Measurements from ENCODE around the gene PRMT7. TPM values are rescaled to one million over a fixed set of nuclear protein-coding genes. Genes with fewer than 3 reads are reported as not detected.

The PRMT7 gene
- total RNA-seq, 1 experiment from 2014 or later: 59.3 TPM

GRCh38 chr16:68362947-68363657 lies 52.3 kb downstream of the PRMT7 start:
- no peaks in the 10 kb centered on the region for H3K9me3 Mint-ChIP-seq
- ChIA-PET POLR2A (interaction anchor here (0.6 kb wide), 1 partner anchor 964 kb away, joined by 4 read pairs; no protein-coding TSS in a partner anchor), CTCF (interaction anchor here (0.6 to 3.9 kb wide), 18 partner anchors 11 to 157 kb away, joined by 3 to 38 read pairs (median 6); partner anchors contain the start of genes SLC7A6 and SMPD3)
- H3K27me3 Mint-ChIP-seq (ENCODE audit: low read depth): no peaks in the 10 kb centered on the region
- no peaks in the 10 kb centered on the region; the same call in 1 of the 2 replicates for H3K36me3 Mint-ChIP-seq
- H3K4me1 Mint-ChIP-seq: peaks cover 17% of the 10 kb centered on the region
- H3K27ac Mint-ChIP-seq: no peak overlapping the region
- DNase-seq (ENCODE audit: low spot score) (no peak), ATAC-seq (no peak; the same call in 1 of the 2 replicates)
- H3K4me3 Mint-ChIP-seq: no peak overlapping the region
- TF ChIP-seq FOXK1 (CRISPR knock-in tag; IDR thresholded peaks at IDR 0.05) (no peak), OVOL2 (CRISPR knock-in tag; IDR thresholded peaks at IDR 0.05; ENCODE audit: borderline replicate concordance) (no peak), ZNF532 (CRISPR knock-in tag; IDR thresholded peaks at IDR 0.05; ENCODE audit: borderline replicate concordance) (no peak), ERG (CRISPR knock-in tag; IDR thresholded peaks at IDR 0.05) (no peak), HMGXB4 (CRISPR knock-in tag; IDR thresholded peaks at IDR 0.05) (no peak), NFATC4 (CRISPR knock-in tag; IDR thresholded peaks at IDR 0.05) (no peak), ZNF396 (CRISPR knock-in tag; IDR thresholded peaks at IDR 0.05; ENCODE audit: borderline replicate concordance) (no peak), ATF1 (CRISPR knock-in tag; IDR thresholded peaks at IDR 0.05) (no peak), SMAD3 (CRISPR knock-in tag; IDR thresholded peaks at IDR 0.05; ENCODE audit: borderline replicate concordance) (no peak), TP53 (CRISPR knock-in tag; IDR thresholded peaks at IDR 0.05) (no peak), NFYB (CRISPR knock-in tag; conservative IDR thresholded peaks at IDR 0.05; ENCODE audit: low read depth) (no peak), ZBTB43 (CRISPR knock-in tag; IDR thresholded peaks at IDR 0.05) (no peak)
- TF ChIP-seq, protein P1, sequence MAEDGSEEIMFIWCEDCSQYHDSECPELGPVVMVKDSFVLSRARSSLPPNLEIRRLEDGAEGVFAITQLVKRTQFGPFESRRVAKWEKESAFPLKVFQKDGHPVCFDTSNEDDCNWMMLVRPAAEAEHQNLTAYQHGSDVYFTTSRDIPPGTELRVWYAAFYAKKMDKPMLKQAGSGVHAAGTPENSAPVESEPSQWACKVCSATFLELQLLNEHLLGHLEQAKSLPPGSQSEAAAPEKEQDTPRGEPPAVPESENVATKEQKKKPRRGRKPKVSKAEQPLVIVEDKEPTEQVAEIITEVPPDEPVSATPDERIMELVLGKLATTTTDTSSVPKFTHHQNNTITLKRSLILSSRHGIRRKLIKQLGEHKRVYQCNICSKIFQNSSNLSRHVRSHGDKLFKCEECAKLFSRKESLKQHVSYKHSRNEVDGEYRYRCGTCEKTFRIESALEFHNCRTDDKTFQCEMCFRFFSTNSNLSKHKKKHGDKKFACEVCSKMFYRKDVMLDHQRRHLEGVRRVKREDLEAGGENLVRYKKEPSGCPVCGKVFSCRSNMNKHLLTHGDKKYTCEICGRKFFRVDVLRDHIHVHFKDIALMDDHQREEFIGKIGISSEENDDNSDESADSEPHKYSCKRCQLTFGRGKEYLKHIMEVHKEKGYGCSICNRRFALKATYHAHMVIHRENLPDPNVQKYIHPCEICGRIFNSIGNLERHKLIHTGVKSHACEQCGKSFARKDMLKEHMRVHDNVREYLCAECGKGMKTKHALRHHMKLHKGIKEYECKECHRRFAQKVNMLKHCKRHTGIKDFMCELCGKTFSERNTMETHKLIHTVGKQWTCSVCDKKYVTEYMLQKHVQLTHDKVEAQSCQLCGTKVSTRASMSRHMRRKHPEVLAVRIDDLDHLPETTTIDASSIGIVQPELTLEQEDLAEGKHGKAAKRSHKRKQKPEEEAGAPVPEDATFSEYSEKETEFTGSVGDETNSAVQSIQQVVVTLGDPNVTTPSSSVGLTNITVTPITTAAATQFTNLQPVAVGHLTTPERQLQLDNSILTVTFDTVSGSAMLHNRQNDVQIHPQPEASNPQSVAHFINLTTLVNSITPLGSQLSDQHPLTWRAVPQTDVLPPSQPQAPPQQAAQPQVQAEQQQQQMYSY (CRISPR knock-in tag; IDR thresholded peaks at IDR 0.05): no peak
- TF ChIP-seq, protein P2, sequence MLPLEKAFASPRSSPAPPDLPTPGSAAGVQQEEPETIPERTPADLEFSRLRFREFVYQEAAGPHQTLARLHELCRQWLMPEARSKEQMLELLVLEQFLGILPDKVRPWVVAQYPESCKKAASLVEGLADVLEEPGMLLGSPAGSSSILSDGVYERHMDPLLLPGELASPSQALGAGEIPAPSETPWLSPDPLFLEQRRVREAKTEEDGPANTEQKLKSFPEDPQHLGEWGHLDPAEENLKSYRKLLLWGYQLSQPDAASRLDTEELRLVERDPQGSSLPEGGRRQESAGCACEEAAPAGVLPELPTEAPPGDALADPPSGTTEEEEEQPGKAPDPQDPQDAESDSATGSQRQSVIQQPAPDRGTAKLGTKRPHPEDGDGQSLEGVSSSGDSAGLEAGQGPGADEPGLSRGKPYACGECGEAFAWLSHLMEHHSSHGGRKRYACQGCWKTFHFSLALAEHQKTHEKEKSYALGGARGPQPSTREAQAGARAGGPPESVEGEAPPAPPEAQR (CRISPR knock-in tag; IDR thresholded peaks at IDR 0.05): no peak
- TF ChIP-seq, protein P3, sequence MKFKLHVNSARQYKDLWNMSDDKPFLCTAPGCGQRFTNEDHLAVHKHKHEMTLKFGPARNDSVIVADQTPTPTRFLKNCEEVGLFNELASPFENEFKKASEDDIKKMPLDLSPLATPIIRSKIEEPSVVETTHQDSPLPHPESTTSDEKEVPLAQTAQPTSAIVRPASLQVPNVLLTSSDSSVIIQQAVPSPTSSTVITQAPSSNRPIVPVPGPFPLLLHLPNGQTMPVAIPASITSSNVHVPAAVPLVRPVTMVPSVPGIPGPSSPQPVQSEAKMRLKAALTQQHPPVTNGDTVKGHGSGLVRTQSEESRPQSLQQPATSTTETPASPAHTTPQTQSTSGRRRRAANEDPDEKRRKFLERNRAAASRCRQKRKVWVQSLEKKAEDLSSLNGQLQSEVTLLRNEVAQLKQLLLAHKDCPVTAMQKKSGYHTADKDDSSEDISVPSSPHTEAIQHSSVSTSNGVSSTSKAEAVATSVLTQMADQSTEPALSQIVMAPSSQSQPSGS (CRISPR knock-in tag; IDR thresholded peaks at IDR 0.05; ENCODE audit: borderline replicate concordance, low read depth): no peak
- TF ChIP-seq, protein P4, sequence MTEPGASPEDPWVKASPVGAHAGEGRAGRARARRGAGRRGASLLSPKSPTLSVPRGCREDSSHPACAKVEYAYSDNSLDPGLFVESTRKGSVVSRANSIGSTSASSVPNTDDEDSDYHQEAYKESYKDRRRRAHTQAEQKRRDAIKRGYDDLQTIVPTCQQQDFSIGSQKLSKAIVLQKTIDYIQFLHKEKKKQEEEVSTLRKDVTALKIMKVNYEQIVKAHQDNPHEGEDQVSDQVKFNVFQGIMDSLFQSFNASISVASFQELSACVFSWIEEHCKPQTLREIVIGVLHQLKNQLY (CRISPR knock-in tag; IDR thresholded peaks at IDR 0.05): no peak
- TF ChIP-seq, protein P5, sequence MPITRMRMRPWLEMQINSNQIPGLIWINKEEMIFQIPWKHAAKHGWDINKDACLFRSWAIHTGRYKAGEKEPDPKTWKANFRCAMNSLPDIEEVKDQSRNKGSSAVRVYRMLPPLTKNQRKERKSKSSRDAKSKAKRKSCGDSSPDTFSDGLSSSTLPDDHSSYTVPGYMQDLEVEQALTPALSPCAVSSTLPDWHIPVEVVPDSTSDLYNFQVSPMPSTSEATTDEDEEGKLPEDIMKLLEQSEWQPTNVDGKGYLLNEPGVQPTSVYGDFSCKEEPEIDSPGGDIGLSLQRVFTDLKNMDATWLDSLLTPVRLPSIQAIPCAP (CRISPR knock-in tag; IDR thresholded peaks at IDR 0.05): no peak
